ENCODE data around the gene VPS37B.

Gene VPS37B

GRCh38 chr12:122850048-122850445, 45.9 kb downstream of the VPS37B start:
- DNase-seq: no peak

- no peak for DNase-seq
These were observed 46.4 kb downstream of the VPS37B start for GRCh38 chr12:122849352-122850047.

GRCh38 chr12:122848471-122849351, 47.2 kb downstream of the VPS37B start:
- no peak for DNase-seq

- no peak for DNase-seq
These were observed 48.0 kb downstream of the VPS37B start for GRCh38 chr12:122847921-122848421.

GRCh38 chr12:122847516-122847836, 48.4 kb downstream of the VPS37B start:
- no peak for DNase-seq

GRCh38 chr12:122846622-122847515, 49.1 kb downstream of the VPS37B start:
- DNase-seq: no peak

- no peak for DNase-seq
These were observed 49.9 kb downstream of the VPS37B start for GRCh38 chr12:122845865-122846621.

GRCh38 chr12:122845041-122845864, 50.7 kb downstream of the VPS37B start:
- no peak for DNase-seq

GRCh38 chr12:122844366-122844971, 51.5 kb downstream of the VPS37B start:
- DNase-seq: no peak

GRCh38 chr12:122843455-122843854, 52.5 kb downstream of the VPS37B start:
- no peak for DNase-seq

- DNase-seq: no peak
These were observed 53.2 kb downstream of the VPS37B start for GRCh38 chr12:122842505-122843405.

GRCh38 chr12:122841544-122842321, 54.2 kb downstream of the VPS37B start:
- DNase-seq: no peak

- DNase-seq: no peak
These were observed 55.1 kb downstream of the VPS37B start for GRCh38 chr12:122840580-122841513.

GRCh38 chr12:122839907-122840554, 55.9 kb downstream of the VPS37B start:
- no peak for DNase-seq

- no peak for DNase-seq
These were observed 57.1 kb downstream of the VPS37B start for GRCh38 chr12:122838841-122839240.

- DNase-seq: no peak
These were observed 58.3 kb downstream of the VPS37B start for GRCh38 chr12:122837306-122838265.
